ENCODE measurements around the gene SSTR4. TPM values are rescaled to one million over a fixed set of nuclear protein-coding genes. Genes with fewer than 3 reads are reported as not detected.

The SSTR4 gene
- total and polyA plus RNA-seq, 2 donors (not counting 3 experiments of a cell fraction or from before 2014, with no cell fraction given): not detected

- CTCF ChIA-PET: interaction anchor here (1.0 to 1.4 kb wide), 2 partner anchors 180 to 319 kb away, joined by 3 to 8 read pairs; no protein-coding TSS in a partner anchor
- no TSS peak for BruUV-seq (replicated peaks)
Measured at GRCh38 chr20:23021541-23021940, 13.6 kb upstream of the SSTR4 start.

GRCh38 chr20:23021951-23022350 is 13.2 kb upstream of the SSTR4 start:
- Histone ChIP-seq H4K20me1 (replicated peaks; ENCODE audit: control insufficient read depth, extremely low read depth, insufficient read depth, low read length) (no peaks in the 10 kb centered on the region), H3K27me3 (ENCODE audit: control insufficient read depth in 2 of 2, insufficient read depth in 2 of 2, low read length in 2 of 2) (peaks cover 0 to 2% of the 10 kb centered on the region in 2 experiments), H3K36me3 (ENCODE audit: control insufficient read depth in 2 of 2, extremely low read depth in 1 of 2, insufficient read depth in 2 of 2, low read length in 2 of 2) (no peaks in the 10 kb centered on the region), H2AFZ (ENCODE audit: low read depth, low read length) (no peak overlapping the region), H3K4me1 (ENCODE audit: control insufficient read depth, extremely low read depth, insufficient read depth, low read length) (no peaks in the 10 kb centered on the region), H3K79me2 (ENCODE audit: control insufficient read depth, insufficient read depth, low read length) (no peaks in the 10 kb centered on the region), H3K9ac (replicated peaks; ENCODE audit: extremely low read depth, insufficient read depth, low read length) (no peak overlapping the region), H3K27ac (ENCODE audit: insufficient read depth, low read depth, low read length) (no peak overlapping the region), H3K9me1 (replicated peaks; ENCODE audit: control insufficient read depth, extremely low read depth, insufficient read depth, low read length) (no peaks in the 10 kb centered on the region), H3K9me3 (replicated peaks; ENCODE audit: control insufficient read depth, insufficient read depth, low read length) (no peaks in the 10 kb centered on the region), H3K4me3 (replicated peaks in 1 of 3; ENCODE audit: insufficient read depth in 1 of 3, low read depth in 1 of 3, low read length in 3 of 3) (no peak overlapping the region), H3K4me2 (ENCODE audit: insufficient read depth, low read length) (no peak overlapping the region)
- FAIRE-seq (no peak), DNase-seq (ENCODE audit: low read depth, low spot score) (no peak)
- TF ChIP-seq EZH2 (IDR thresholded peaks at IDR 0.05; ENCODE audit: borderline replicate concordance, low read depth, low read length, severe bottlenecking) (no peak), POLR2AphosphoS5 (IDR thresholded peaks at IDR 0.05; ENCODE audit: insufficient read depth, low read depth, low read length) (no peak), FOS (IDR thresholded peaks at IDR 0.05; ENCODE audit: borderline replicate concordance, insufficient read depth, low read length) (no peak), POLR2A (IDR thresholded peaks at IDR 0.05; ENCODE audit: low read depth, low read length) (no peak), JUN (IDR thresholded peaks at IDR 0.05; ENCODE audit: borderline replicate concordance, insufficient read depth, insufficient read length, low read depth) (no peak), MYC (IDR thresholded peaks at IDR 0.05; ENCODE audit: low read depth, low read length) (no peak), GATA2 (IDR thresholded peaks at IDR 0.05; ENCODE audit: insufficient read depth, insufficient read length, low read depth, low read length) (no peak)
- TF ChIP-seq, protein P1, sequence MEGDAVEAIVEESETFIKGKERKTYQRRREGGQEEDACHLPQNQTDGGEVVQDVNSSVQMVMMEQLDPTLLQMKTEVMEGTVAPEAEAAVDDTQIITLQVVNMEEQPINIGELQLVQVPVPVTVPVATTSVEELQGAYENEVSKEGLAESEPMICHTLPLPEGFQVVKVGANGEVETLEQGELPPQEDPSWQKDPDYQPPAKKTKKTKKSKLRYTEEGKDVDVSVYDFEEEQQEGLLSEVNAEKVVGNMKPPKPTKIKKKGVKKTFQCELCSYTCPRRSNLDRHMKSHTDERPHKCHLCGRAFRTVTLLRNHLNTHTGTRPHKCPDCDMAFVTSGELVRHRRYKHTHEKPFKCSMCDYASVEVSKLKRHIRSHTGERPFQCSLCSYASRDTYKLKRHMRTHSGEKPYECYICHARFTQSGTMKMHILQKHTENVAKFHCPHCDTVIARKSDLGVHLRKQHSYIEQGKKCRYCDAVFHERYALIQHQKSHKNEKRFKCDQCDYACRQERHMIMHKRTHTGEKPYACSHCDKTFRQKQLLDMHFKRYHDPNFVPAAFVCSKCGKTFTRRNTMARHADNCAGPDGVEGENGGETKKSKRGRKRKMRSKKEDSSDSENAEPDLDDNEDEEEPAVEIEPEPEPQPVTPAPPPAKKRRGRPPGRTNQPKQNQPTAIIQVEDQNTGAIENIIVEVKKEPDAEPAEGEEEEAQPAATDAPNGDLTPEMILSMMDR (IDR thresholded peaks at IDR 0.05; ENCODE audit: extremely low read depth in 1 of 2, insufficient read depth in 1 of 2, low read depth in 1 of 2, low read length in 2 of 2): no peak
- no TSS peak for BruUV-seq (replicated peaks)
- dilution Hi-C loops (cut with MboI; ENCODE audit: extremely low pct_ligation_motif_present, low sequenced_read_pairs) (no loop called here), intact Hi-C loops (cut with micrococcal nuclease) (no loop called here)
- ChIA-PET POLR2A (no interaction called here), CTCF (interaction anchor here (1.4 kb wide), 1 partner anchor 319 kb away, joined by 8 read pairs; no protein-coding TSS in a partner anchor)

More at GRCh38 chr20:23021541-23021940, 13.6 kb upstream of the SSTR4 start:
- H3K9me1 ChIP-seq (replicated peaks; ENCODE audit: control insufficient read depth, extremely low read depth, insufficient read depth, low read length): no peaks in the 10 kb centered on the region
- no peak overlapping the region for H3K4me3 ChIP-seq (replicated peaks in 1 of 3; ENCODE audit: insufficient read depth in 1 of 3, low read depth in 1 of 3, low read length in 3 of 3)
- POLR2A ChIA-PET: no interaction called here
- no peak overlapping the region for H3K4me2 ChIP-seq (ENCODE audit: insufficient read depth, low read length)
- H3K9me3 ChIP-seq (replicated peaks; ENCODE audit: control insufficient read depth, insufficient read depth, low read length): no peaks in the 10 kb centered on the region
- H3K27me3 ChIP-seq (ENCODE audit: control insufficient read depth in 2 of 2, insufficient read depth in 2 of 2, low read length in 2 of 2): no peaks in the 10 kb centered on the region
- FAIRE-seq: no peak
- H2AFZ ChIP-seq (ENCODE audit: low read depth, low read length): no peak overlapping the region
- TF ChIP-seq FOS (IDR thresholded peaks at IDR 0.05; ENCODE audit: borderline replicate concordance, insufficient read depth, low read length): no peak
- TF ChIP-seq MAX (IDR thresholded peaks at IDR 0.05; ENCODE audit: insufficient read depth, insufficient read length): no peak
- TF ChIP-seq EZH2 (IDR thresholded peaks at IDR 0.05; ENCODE audit: borderline replicate concordance, low read depth, low read length, severe bottlenecking): no peak
- no peak for TF ChIP-seq JUN (IDR thresholded peaks at IDR 0.05; ENCODE audit: borderline replicate concordance, insufficient read depth, insufficient read length, low read depth)
- no peak for TF ChIP-seq POLR2AphosphoS5 (IDR thresholded peaks at IDR 0.05; ENCODE audit: insufficient read depth, low read depth, low read length)
- intact Hi-C loops (cut with micrococcal nuclease) (no loop called here), dilution Hi-C loops (cut with MboI; ENCODE audit: extremely low pct_ligation_motif_present, low sequenced_read_pairs) (no loop called here)
- H3K79me2 ChIP-seq (ENCODE audit: control insufficient read depth, insufficient read depth, low read length): no peaks in the 10 kb centered on the region
- H3K36me3 ChIP-seq (ENCODE audit: control insufficient read depth in 2 of 2, extremely low read depth in 1 of 2, insufficient read depth in 2 of 2, low read length in 2 of 2): no peaks in the 10 kb centered on the region
- no peak overlapping the region for H3K27ac ChIP-seq (ENCODE audit: insufficient read depth, low read depth, low read length)
- no peaks in the 10 kb centered on the region for H3K4me1 ChIP-seq (ENCODE audit: control insufficient read depth, extremely low read depth, insufficient read depth, low read length)
- DNase-seq (ENCODE audit: low read depth, low spot score): no peak
- no peak overlapping the region for H3K9ac ChIP-seq (replicated peaks; ENCODE audit: extremely low read depth, insufficient read depth, low read length)
- H4K20me1 ChIP-seq (replicated peaks; ENCODE audit: control insufficient read depth, extremely low read depth, insufficient read depth, low read length): no peaks in the 10 kb centered on the region
